ENCODE measurements around the gene KRABD2.
"Not testable (repeated sequence)": the region's sequence is repeated elsewhere in the genome, so short reads cannot be mapped to it uniquely, and the experiment has no call there.

Gene KRABD2

DNA sequence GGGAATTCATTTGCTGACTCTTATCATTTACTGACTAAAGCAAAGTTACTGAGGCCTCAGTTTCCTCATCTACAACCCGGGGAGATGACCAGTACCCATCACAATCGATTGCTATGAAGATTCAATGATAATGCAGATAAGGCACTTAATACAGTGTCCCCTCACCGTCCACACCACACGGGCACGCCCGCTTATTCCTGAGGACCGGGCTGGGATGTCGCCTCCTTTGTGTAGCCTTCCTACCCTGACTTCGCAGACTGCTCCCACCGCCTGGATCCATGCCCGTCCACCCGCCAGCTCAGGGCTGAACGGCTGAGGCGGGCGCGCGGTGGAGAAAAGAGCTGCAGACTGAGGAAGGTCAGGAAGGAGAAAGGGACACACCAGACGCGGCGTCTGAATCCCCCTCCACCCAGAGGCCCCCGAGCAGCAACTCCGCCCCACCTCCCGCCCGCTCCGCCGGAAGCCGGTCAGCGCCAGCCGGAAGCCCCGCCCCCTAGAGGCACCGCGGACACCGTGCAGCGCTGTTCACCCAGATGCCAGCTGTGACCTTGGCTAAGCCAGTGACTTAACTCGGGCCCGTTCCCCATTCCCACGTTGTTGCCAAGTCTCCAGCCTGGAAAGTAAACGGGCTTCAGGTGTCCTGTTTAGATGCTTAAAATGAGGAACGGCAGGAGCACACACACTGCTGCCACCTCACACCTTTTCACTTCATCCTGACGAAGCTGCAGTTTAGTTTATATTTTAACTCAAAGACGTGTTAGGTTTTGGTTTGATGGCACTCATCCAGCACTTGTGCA, at the start of gene KRABD2:
Gene KRABD2, minus strand, starts transcription at position 434 of the 797 bp plus-strand sequence.
- DNase-seq = peak; percentile 94

- DNase-seq = no peak
Observed at GRCh38 chr17:8421571-8421970, 45.1 kb upstream of the KRABD2 start.

DNA sequence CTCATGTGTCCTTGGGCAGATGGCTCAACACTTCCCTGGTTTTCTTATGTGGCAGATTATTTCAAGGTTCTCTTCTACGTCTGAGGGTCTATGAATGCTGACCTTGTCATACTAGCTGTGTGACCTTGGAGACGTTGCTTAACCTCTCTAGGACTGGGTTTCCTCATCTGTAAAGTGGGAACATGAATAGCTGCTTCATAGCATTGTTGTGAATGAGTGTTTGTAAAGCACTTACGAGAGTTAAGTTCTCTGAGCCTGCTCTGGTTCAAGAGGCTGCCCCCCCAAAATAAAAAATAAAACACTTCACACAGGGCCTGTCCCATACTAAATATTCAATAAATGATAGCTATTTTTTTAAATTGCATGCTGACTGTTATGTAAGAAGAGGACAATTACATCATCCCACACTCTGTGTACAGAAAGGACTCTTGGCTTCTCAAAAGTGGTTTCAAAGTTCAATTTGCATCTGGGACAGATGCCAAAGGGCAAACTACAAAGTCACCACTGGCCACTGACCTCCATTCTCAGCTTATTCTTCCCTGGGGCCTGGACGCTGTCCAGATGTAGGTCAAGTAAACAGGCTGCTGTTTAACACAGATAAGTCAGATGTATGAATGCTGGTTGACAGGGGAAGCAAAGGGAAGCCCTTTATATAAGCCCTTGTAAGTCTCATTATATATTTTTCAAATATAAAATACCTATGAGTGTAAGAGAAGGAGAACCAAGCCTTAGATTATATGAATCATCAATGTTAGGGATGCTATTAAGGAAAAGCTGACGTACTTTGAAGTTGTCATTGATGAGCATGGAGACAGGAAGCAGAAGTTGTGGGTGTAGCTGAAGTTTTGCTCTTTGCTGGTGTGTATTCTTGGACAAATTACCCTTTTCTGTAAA, 43.8 kb upstream of the KRABD2 start:
- DNase-seq = no peak

DNA sequence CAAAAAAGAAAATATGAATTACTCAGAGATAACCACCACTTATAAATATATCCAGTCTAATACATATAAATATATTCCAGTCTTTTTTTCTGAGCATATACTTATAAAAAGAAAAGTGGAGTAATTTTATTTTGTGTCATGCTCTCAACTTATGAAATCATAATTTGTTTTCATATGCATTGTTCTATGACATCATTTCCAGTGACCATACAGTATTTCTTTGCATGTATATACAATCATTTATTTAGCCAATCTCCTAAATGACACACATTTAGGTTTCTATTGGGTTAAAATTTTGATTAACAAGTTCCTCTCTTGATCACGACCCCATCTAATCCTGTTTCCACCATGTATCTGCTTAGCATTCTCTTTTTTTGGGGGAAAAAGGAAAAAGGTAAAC, 42.8 kb upstream of the KRABD2 start:
- no peak for DNase-seq

DNA sequence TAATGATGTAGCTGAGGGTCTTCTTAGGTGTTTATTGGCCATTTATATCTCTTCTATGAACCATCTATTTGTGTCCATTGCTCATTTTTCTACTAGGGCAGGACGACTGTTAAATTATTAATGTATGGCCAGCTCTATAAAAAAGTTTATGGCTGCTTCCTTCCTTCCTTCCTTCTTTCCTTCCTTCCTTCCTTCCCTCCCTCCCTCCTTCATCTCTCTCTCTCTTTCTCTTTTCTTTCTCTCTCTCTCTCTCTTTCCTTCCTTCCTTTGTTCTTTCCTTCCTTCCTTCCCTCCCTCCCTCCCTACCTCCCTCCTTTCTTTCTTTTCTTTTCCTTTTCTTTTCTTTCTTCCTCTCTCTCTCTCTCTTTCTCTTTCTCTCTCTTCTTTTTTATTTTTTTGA, 42.0 kb upstream of the KRABD2 start:
- no peak for DNase-seq

DNA sequence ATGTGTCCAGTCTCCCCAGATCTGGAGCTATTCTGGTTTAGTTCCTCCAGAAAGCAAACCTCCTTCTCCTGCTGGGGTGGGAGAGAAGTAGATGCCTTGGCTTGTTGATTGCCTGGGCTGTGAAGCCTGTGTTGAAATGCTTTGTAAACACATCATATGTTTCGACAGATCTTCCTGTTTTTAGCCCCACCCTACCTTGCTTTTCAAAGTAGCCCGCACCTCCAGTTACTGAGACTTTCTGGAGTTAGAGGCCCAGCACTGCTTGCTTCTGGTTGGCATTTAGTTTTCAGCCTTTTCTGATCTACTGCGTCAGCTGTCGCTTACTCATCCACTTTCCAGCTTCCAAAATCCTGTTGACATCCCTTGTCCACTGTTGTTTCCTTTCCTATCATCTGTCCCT, 41.3 kb upstream of the KRABD2 start:
- DNase-seq = no peak

DNA sequence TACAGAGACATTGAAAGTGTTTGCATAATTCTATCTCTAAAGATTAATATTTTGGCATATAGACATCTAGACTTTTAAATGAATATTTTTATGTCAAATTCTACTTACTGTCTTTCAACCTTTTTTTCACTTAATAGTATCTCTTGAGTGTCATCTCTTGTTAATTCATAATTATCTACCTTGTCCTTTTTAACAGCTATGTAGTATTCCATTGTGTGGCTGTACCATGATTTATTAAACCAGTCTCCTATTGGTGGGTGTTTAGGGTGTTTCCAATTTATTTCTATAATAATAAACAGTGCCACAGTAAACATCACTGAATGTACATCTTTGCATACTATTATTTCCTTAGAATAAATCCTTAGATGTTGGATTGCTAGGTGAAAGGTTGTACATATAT, 37.4 kb upstream of the KRABD2 start:
- no peak for DNase-seq

DNA sequence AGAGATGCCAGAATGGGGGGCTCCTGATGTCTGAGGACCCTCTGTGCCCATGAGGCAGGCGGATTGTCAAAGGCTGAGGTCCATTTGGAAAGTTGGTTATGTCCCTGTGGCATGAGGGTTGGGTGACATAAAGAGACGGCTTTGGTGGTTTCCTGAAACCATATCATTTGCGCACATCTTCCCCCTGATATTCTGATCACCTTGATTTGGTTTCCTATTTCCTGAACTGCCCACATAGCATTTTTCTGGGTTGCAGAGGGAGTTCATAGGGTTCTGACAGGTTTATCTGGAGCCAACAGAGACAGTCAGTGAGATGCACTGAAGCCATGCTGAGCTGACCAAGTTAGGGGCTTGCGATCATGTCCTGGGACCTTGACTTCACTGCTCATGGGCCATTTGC, 36.8 kb upstream of the KRABD2 start:
- DNase-seq = no peak

GRCh38 chr17:8412089-8412488, 35.6 kb upstream of the KRABD2 start:
- DNase-seq = no peak

DNA sequence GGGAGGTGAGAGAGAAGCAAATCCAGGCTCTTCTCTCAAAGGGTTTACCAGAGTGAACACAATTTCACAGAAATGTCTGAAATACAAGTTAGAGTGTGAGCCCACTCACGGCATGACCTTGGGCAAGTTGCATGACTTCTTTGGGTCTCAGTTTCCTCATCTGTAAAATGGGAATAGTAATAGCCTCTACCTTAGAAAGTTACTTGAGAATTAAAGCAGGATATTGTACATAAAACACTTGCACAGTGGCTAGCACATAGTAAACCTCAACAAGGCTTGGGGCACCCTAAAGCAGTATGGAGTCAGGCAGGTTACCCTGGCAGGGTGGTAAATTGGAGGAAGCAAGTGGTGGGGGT, 34.4 kb upstream of the KRABD2 start:
- DNase-seq = no peak

DNA sequence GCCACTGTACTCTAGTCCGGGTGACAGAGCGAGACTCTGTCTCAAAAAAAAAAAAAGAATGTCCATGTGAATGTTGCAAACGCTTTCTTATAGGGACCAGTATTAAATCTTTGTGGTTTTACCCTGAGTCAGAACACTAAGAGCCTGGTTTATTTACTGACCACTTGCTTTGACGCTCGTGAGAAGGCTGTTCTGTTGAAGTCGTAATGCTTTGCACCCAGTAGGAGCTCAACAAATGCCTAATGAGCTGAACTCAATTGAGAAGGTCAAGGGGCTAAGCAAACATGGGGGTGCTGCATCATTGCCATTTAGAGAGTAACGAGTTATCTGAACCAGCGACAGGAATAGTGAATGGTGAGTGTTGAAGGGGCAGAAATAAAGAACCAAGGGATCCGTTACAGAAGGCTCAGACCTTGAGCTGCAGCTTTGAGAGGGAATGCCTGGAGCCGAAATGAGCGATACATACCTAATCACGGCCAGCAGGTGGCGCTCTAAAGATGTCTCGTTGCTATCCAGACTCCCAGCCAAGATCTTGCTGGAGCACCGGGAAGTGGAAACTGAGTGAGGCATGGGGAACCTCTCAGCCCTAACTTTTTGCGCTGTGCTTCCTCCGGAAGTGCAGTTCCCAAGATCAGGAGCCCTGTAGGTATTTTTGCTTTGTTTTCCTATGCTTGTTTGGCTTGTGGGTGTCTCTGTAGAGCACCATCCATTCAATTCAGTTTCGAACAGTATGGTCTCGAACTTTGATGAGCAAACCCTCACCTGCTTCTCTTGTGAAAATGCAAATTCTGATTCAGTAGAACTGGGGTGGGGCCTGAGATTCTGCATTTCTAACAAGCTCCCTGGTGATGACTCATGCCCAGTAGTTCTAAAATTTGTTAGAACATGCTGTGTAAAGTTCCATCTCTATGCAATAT, 33.7 kb upstream of the KRABD2 start:
- peak; percentile 93 for DNase-seq

GRCh38 chr17:8408371-8408770, 31.9 kb upstream of the KRABD2 start:
- DNase-seq = no peak

DNA sequence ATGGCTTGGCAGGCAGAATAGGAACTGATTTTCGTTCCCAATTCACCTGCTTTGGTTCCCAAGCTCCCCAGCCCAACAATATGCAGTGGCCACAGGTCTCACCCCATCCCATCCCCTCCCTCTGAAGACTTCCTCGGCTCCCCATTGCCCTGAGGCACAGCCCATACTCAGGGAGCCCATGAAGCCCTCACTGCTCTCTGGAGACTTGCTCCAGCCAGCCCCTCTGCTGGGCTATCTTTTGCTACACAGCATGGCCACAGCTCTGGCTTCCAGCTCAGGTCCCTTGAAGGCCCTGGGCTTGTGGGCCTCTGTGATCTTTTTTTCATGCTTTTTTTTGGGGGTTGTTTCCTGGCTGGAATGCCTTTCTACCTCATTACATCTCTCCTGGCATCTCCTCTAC, 29.7 kb upstream of the KRABD2 start:
- DNase-seq = no peak

GRCh38 chr17:8405499-8406016, 29.1 kb upstream of the KRABD2 start:
- DNase-seq = no peak

DNA sequence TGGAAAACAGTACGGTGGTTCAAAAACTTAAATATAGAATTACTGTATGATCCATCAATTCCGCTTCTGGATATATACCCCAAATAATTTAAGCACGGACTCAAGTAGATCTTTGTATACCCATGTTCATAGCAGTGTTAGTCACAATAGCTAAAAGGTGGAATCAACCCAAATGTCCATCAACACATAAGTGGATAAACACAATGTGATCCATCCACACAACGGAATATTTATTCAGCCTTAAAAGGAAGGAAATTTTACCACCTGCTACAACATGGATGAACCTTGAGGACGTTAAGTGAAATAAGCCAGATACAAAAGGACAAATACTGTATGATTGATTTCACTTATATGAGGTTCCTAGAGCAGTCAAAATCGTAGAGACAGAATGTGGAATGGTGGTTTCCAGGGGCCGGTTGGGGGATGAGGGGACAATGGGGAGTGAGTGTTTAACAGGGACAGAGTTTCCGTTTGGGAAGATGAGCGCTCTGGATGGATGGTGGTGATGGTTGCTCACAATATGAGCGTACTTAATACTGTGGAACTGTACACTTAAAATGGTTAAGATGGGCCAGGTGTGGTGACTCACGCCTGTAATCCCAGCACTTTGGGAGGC, 26.5 kb upstream of the KRABD2 start:
- no peak for DNase-seq

DNA sequence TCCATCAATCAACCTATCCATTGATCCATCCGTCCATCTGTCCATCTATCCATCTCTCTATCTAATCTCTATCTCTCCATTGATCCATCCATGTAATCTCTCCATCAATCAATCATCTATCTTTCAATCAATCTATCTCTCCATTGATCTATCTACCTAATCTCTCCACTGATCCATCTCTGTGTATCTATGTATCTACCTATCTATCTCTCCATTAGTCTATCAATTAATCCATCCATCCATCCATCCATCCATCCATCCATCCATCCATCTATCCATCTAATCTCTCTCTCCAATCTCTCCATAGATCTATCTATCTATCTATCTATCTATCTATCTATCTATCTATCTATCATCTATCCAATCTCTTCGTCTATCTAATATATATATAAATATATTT, 24.6 kb upstream of the KRABD2 start:
- DNase-seq = no peak

- DNase-seq = no peak
Observed at GRCh38 chr17:8398980-8399379, 22.5 kb upstream of the KRABD2 start.

- DNase-seq = no peak
Observed at GRCh38 chr17:8397636-8398035, 21.1 kb upstream of the KRABD2 start, which contains the start of gene RNF222. TSS of gene RNF222 (minus strand) at chr17:8397827. CDS start at chr17:8393461, 4,366 bp downstream.

GRCh38 chr17:8394497-8394896, 18.0 kb upstream of the KRABD2 start:
- DNase-seq = not testable (repeated sequence)

GRCh38 chr17:8393470-8394231, 17.1 kb upstream of the KRABD2 start:
- no peak for DNase-seq

DNA sequence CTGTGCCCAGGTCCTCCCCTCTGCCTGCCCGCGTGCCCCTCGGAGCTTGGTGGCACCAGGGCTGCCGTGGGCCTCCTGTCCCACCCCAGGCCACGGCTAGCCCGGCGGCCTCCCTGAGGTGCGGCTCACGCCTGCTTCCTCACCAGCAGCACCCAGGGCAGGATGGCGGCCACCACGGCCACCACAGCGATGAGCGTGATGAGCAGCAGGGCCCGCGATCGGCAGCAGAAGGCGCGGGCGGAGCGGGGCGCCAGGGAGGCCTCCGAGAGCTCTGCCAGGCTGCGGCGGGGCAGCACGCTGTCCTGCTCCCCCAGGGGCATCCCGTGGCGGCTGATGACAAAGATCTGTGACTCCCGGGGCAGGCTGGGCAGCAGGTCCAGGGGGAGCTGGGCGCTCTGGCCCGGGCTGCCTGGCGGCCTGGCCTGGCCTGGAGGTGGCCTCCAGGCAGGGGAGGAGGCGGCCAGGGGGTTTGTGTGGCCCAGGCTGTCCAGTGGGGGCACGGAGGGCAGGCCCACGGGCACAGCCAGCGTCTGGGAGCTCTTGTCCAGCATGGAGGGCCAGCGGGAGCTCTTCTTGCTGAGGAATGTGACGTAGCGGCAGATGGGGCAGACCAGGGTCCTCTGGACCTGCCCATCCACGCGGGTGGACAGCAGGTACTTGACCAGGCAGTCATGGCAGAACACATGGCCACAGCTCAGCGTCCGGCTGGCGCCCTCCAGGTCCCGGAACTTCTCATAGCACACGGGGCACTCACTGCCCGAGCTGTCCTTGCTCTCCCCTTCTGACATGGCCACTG, 16.4 kb upstream of the KRABD2 start:
- no peak for DNase-seq
